SIG-M5 (cell line): ENCODE measurements around the gene TAF10.

Source experiments
- DNase-seq: peaks from one replicate; lab custom pipeline; 2025; lab: John Stamatoyannopoulos, UW

The TAF10 gene

DNA sequence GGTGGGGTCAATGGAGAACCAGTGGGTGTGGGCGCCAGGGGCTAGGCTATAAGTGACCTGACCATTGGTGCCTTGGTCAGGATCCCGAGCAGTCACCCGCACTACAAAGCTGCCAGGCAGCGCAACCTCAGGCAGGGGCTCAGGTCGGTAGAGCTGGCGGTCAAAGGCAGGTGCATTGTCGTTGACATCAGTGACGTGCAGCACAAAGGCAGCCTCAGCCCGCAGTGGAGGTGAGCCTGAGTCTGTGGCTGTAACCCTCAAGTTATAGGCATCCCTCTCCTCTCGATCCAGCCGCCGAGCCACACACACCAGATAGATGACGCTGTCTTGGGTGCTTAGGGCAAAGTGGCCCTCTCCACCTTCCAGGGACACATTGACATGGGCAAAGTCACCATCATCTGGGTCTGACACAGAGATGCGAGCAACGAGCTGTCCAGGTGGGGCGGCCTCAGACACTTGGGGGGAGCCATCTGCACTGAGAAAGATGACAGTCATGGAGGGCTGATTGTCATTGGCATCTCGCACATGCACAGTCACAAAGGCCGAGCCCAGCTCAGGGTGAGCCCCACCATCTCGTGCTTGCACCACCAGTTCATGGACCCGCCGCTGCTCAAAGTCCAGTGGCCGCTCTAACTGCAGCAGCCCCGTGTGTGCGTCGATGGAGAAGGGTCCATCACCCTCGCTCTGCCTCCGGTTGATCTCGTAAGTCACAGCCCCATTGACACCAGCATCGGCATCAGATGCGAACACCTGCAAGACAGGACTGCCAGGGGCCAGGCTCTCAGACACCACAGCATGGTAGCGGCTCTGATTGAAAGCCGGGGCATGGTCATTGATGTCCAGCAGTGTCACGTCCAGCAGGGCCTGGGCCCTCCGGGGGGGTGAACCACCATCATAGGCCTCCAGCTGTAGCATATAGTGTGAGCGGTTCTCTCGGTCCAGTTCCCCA lies 28.3 kb upstream of the TAF10 start:
- no peak for DNase-seq

DNA sequence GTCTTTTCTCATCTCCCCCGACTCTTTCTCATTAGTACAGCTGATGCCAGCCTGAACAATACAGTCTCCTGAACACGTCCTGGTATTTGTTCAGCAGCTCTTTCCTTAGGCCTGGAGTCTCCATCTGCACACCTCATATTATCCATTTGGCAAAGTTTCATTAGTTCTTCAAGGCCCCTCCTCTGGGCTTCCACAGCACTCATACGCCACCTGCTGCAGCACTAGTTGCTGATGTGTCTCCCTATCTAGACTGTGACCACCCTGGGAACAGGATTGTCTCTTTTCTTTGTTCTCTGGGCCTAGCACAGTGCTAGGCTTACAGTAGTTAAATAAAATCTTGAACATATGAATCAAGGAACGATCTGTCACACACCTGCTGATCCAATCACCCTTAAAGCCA lies 26.4 kb upstream of the TAF10 start:
- no peak for DNase-seq

DNA sequence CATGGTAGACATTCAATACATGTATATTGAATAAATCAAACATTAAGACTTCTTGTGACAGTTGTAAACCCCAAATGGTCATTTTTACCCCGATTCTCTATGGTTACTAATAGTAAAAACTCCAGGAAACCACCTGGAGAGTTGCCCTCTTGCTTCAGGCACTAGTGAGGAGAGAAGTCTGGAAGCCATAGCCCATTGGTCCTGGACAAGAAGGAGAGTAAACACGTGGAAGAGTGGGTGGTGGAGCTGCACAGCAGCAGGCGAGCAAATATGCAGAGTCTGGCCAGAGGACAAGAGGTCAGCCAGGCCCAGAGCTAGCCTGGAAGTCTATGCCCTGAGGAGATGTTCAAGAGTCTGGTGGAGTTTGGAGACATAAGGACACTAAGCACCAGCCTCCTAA lies 25.9 kb upstream of the TAF10 start:
- no peak for DNase-seq

DNA sequence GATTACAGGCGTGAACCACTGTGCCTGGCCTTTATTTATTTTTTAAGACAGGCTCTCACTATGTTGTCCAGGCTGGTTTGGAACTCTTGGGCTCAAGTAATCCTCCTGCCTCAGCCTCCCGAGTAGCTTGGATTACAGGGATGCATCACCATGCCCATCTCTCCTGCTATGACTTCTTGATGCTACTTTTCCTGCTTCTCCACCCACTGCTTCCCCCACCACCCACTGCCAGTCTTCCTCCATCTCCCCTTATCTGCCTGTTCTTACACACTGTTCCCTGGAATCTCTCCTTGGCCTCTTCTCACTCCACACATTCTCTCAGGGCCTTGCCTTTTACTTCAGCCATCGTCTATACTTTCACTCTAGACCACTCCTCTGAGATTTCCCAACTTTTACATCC lies 24.5 kb upstream of the TAF10 start:
- DNase-seq = no peak

DNA sequence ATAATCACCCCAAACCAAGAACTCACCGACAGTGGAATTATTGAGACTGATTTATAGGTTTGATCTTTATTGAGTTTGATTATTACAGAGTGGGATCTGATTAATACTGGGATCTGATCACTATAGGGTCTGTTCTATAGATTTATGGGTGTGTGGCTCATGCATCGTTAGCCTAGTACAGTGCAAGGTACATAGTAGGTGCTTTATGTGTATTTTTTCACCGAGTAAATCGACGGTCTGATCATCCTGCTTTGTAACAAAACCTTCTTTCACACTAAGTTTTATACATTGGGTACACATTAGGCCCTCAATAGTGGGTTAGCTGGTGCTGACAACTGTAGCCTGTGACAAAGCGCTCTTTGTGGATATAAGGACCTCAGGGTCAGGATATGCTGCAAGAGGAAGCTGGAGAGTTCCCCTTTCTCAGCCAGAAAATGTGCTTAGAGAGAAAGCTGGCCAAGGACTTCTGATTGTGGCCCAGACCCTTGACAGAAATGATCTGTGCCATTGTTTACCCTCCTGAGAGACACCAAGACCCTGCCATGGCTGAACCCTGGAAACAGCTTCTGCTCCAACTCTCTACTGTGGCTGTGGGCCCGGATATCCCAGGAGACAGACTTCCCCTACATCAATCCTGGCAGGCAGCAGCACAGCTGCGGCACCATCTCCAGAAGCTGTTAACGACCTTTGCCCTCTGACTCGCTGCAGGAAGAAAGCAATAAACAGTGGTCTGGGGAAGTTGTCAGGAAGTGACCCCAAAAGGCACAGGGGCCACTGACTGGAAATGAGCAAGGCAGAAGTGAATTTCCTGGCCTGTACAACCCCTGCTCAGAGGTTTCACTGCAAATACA lies 23.3 kb upstream of the TAF10 start:
- DNase-seq = peak; percentile 9

DNA sequence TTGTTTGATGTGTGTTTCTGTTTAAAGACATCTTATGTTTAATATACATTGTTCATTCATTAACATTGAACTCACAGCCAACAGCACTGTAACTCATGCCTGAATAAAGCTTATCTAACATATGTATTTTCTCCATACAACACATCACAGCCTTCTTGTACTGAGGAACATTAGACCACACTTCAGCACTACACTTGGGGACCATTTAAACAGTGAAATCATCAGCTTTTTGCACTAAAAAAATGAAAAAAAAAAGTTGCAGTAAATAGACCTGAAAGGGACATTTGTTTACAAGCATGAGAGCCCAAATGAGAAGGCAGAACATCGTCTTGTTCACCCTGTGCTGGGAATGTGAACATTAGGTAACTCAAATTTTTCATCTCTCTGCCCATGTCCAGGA lies 22.5 kb upstream of the TAF10 start:
- no peak for DNase-seq

DNA sequence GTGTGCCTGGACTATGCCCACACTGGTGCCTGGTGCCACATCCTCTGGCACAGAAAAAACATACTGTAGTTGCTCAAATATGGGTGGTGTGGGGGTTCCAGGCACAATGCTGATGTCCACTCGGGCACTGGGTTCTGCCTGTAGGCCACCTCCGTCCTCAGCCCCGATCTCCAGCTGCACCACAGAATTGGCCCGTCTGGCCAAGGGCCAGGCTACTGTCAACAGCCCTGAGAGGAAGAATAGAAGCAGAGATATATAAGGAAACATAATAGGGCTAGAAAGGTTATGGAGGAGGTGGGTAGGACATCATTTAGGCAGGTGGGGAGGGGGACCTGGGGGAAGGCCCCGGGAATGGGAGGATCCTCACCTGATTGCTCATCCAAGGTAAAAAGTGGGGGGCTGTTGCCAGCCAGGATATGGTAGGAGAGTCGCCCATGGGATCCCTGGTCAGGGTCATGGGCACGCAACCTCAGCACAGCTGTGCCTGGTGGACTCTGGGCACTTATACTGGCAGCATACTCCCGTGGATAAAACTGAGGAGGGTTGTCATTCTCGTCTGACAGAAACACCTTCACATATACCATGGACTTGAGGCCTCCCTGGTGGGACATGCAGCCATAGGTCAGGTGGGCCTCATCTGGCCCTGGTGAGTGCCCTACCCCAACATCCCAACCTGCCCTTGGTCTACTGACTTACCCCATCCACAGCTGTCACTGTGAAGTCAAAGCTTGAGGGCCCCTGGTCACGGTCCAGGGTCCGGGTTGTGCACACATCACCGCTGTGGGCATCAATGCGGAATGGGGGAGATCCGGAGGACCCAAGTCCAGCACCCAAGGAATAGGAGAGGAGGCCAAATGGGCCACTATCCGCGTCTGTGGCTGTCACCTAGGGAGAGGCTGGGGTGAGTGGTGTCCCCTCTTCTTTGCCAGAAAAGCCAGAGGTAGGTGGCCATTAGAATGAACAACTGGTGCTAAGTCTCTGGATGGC lies 21.7 kb upstream of the TAF10 start:
- no peak for DNase-seq

DNA sequence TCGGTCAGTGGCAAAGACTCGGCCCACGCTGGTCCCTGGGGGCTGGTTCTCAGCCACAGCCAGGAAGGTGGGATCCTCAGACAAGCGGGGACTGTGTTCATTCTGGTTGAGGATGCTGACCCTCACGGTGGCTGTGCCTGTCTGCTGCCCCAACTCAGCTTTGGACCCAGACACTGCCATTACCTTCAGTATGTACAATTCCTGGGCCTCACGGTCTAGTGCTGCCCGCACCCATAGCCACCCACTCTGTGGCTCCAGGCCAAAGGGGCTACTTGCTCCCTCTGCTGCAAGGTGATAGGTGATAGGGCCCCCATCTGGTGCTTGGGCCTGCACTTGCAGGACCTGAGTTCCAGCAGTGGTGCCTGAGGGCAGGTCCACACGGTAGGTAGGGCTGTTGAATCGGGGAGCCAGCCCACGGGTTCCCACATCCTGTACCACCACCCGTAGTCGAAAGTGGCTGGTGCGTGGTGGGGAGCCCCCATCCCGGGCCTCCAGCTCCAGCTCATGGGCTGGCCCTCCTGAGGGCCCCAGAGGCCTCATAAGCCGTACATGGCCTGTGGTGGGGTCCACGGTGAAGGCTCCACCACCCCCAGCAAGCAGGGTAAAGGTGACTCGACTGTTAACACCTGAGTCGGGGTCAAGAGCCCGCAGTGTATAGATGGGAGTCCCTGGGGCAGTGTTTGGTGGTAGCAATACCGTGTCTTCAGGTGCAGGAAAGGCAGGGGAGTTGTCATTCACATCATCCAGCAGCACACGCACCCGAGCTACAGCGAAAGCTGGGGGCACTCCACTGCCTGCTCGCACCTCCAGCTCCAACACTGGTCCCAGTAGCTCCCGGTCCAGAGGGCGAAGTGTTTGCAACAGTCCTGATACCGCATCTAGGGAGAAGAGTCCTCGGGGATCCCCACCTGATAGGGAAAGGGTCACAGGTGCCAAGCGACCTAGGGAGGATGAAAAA lies 20.4 kb upstream of the TAF10 start:
- DNase-seq = no peak

DNA sequence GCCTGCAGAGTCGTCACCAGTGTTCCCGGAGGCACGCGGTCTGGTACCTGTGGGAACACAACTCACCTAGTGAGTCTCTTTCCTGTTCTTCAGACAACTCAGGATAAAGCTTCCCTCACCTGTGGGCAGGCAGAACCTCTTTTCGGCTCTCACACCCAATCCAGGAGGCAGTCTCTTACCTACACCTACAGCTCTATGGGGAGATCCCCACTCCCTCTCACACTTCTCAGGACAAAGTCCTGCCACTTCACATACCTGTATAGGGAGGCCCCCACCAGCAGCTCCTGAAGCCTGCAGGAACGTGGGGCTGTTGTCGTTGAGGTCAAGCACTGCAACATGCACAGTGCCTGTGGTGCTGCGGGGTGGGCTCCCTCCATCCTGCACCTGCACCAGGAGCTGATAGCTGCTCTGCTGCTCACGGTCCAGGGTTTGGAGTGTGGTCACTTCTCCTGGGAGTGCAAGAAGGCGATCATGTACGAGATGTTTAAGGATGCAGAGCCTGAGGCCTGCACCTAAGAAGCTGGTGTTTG lies 19.4 kb upstream of the TAF10 start:
- no peak for DNase-seq

DNA sequence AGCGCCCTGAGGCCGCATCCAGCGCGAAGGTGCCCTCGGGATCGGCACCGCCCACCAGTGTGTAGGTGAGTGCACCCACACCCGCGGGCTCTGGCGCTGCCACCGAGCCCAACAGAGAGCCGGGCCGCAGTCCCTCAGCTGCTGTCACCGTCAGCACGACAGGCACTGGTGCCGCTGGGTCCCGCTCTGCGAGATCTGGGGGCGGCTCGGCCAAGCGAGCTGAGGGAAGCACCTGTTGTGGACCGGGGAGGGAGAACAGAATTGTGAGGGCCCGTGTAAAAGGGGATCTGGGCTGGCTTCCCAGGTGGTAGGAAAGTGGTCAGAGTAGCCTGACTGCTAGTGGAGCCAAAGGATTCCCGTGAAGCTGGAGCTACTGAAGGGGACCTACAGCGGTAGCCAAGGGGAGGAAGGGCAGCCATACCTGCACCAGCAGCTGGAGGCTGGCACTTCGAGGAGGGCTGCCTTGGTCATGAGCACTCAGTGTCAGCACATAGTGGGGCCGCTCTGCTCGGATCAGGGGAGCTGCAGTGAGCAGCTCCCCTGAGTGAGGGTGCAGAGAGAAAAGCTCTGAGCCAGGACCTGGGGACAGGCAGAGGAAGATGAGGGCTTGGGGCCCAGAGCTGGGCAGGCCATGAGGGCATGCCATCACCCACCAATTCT lies 18.7 kb upstream of the TAF10 start:
- no peak for DNase-seq

DNA sequence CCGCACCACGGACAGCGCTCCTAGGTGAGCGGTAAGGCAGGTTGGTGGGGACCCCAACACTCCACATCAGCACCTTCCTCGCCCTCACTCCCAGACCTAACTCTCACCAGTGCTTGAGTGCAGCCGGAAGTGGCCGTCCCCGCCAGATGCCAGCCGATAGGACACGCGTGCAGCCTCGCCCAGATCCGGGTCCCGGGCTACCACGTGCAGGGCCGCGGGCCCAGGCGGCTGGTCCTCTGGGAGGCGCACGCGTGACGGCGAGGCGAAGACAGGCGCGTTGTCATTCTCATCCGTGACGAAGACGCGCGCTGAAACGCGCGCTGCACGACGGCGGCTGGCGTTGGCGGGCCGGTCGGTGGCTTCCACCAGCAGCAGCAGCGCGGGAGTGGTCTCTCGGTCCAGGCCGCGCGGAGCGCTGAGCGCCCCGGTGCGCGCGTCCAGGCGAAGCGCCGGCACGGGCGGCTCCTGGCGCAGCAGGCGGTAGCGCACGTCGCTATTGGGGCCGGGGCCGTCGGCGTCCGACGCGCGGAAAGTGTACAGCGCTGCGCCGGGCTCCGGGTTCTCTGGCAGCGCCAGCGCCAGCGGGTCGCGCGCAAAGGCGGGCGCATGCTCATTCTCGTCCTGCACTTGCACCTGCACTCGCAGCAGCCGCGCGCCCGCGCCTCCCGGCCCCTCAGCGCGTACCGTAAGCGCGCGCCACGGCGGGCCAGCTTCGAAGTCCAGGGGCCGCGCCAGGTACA lies 18.0 kb upstream of the TAF10 start:
- no peak for DNase-seq

DNA sequence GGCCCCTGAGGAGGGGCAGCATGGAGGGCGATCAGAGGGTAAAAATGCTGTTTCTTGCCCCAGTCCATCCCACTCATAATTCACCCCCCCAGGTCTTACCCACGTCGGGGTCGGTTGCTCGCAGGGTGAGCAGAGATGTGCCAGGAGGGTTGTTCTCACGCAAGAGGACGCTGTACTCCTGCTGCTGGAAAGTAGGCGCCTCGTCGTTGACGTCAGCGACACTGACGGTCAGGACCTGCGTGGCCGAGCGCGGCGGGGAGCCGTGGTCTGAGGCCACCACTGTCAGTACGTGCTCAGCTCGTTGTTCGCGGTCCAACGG lies 17.5 kb upstream of the TAF10 start:
- no peak for DNase-seq

DNA sequence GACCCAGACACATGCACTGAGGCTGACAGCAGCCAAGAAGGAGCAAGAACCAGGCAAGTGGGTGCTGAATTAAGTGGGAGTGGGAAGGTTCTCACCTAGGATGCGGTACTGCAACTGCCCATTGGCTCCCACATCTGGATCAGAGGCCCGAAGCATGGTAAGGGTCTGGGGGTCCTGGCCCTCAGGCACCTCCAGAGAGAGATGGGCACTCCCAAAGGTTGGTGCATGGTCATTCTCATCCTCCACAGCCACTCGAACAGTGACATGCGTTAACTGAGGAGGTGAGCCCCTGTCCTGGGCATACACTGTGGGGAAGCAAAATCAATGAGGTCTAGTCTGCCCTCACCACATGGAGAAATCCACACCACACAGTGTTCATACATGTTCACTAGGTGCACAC lies 16.5 kb upstream of the TAF10 start:
- no peak for DNase-seq

DNA sequence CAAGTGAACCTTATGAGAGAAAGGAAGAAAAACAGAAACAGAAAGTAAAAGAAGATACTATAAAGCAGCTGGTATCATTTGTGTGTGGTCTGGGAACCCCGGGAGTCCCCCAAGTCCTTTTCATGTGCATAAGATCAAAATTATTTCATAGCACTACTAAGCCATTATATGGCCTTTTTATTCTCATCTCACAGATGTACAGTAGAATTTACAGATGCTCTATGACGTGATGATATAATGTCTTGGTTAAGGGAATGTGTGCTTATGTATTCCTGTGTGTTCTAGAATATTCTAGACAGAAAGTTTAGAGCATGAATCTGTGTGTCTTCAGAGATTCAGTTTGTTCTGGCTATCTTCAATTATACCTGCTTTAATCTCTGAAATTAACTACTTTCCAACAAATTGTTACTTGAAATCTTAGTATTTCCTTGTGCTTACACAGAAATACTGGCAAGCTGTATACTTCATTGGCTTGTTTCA lies 15.8 kb upstream of the TAF10 start:
- no peak for DNase-seq

DNA sequence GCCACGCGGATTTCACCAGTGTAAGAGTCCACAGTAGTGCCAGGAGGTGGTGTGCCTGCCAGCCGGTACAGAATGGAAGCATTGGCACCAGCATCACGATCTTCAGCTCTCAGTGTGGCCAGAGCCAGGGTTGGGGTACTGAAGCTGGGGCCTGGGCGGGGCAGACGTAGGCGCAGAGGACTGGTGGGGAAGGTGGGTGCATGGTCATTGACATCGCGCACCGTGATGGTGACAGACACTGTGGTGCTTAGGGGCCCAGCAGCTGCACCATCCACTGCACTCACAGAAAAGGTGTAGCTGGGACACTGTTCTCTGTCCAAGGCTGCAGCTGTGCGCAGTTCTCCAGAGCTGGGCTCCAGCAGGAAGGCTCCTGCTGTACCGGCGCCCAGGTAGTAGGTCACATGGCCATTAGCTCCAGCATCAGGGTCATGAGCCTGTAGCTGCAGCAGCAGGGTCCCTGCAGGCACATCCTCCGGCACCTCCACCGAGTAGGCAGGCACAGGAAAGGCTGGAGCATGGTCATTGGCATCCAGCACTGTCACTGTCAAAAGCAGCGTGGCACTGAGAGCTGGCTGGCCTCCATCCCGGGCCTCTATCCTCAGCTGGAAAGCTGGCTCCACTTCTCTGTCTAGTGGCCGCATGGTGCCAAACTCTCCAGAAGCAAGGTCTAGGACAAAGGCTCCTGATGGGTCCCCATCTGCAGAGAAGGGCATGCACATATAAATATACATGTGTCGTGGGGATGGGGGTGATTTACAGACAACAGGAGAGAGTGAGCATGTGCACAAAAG lies 15.2 kb upstream of the TAF10 start:
- DNase-seq = no peak

DNA sequence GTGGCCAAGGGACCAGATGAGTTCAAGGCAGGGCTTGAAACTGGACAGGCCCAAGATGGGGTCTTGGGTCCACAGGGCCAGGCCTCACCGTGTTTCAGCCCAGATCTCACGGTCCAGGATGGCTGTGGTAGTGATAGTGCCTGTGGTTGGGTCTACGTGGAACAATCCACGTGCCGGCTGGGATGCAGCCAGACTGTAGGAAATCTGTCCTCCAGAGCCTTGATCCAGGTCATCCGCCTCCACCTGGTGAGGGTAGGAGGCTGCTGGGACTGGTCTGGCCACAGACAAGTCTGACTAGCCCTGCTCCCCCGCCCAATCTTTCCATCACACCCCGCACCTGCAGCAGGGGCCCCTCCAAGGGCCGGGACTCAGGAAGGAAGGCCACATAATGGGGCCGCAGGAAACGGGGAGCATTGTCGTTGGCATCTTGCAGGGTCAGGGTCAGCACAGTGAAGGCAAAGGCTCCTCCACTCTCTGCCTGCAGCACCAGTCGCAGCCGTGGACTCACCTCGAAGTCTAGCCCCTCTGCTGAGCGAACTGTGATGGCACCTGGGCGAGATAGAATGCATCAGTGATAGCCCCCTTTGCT lies 13.9 kb upstream of the TAF10 start:
- DNase-seq = no peak

DNA sequence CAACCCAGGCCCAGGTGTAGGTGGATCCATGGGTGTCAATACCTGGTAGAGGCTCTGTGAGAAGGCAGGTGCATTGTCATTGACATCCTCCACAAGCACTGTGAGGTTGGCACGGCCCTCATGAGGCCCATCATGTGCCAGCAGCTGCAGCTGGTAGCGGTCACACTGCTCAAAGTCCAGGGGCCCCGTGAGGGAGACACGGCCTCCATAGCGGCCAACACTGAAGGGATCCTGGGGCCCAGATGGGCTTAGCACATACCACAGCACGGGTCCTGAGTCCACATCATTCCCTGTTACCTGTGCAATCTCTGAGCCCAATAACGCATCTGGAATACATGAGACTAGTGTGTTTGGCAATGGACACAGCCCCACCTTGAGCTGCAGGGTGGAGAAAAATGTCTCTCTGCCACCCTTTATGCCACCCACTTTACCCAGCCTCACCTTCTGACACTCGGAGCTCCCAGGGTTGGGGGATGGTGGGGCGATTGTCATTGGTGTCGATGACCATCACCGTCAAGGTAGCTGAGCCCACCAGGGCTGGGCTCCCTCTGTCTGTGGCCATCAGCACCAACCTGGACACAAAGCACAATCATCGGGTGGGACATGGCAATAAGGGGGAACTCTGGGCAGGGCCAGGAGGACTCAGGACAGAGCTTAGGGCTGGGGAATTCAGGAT lies 13.3 kb upstream of the TAF10 start:
- DNase-seq = no peak
